K562 (cell line): ENCODE data around the gene TNFAIP8L1. TPM values are rescaled to one million over a fixed set of nuclear protein-coding genes. Genes with fewer than 3 reads are reported as not detected.

Source experiments
- E2F3 ChIP-seq: fragments of 250-450 bp; sonication (Bioruptor Pico); IDR thresholded peaks from 2 replicates; pipeline ENCODE4 v1.4.0; 2020; ENCODE audit warnings: mild to moderate bottlenecking
- E2F8 ChIP-seq: fragments of 450-650 bp; IDR thresholded peaks from 2 replicates; pipeline ENCODE4 v1.7.1; 2018; ENCODE audit warnings: mild to moderate bottlenecking, low read depth; ENCODE audit not compliant: partially characterized antibody
- GTF2A2 ChIP-seq: IDR thresholded peaks from 2 replicates; pipeline ENCODE4 v1.6.1; 2016; ENCODE audit warnings: mild to moderate bottlenecking, missing genetic modification characterization, missing compliant biosample characterization
- HMG20B ChIP-seq: fragments of 250-450 bp; sonication (Bioruptor Pico); IDR thresholded peaks from 2 replicates; pipeline ENCODE4 v1.5.0; 2021; ENCODE audit warnings: mild to moderate bottlenecking
- NRF1 ChIP-seq, 2 experiments: fragments of 450-650 bp; IDR thresholded peaks in 1 of 2; conservative IDR thresholded peaks in 1 of 2; 2 replicates each; pipeline ENCODE4 v1.6.1; 2014; ENCODE audit warnings: mild to moderate bottlenecking in 2 of 2
- RBM25 ChIP-seq: fragments of 200-400 bp; formaldehyde crosslinking; IDR thresholded peaks from 2 replicates; pipeline ENCODE4 v1.6.1; 2018; ENCODE audit warnings: low read length, low read depth, moderate library complexity; ENCODE audit not compliant: severe bottlenecking
- RBM34 ChIP-seq: fragments of 200-400 bp; formaldehyde crosslinking; IDR thresholded peaks from 2 replicates; pipeline ENCODE4 v1.6.1; 2018; ENCODE audit warnings: low read length, borderline replicate concordance; ENCODE audit not compliant: insufficient read depth
- SREBF2 ChIP-seq: sonication (generic); formaldehyde crosslinking; IDR thresholded peaks from 2 replicates; pipeline ENCODE4 v1.4.0; 2020; ENCODE audit warnings: mild to moderate bottlenecking, missing genetic modification reagents
- ZBTB5 ChIP-seq: fragments of 450-650 bp; IDR thresholded peaks from 2 replicates; pipeline ENCODE4 v1.6.1; 2017; ENCODE audit warnings: antibody characterized with exemption
- ZNF324 ChIP-seq: fragments of 250-450 bp; sonication (Bioruptor Pico); IDR thresholded peaks from 2 replicates; pipeline ENCODE4 v1.4.0; 2020; ENCODE audit warnings: mild to moderate bottlenecking
- ZNF561 ChIP-seq: fragments of 450-650 bp; formaldehyde crosslinking; conservative IDR thresholded peaks from 2 replicates; pipeline ENCODE4 v1.4.0; 2020; ENCODE audit warnings: mild to moderate bottlenecking, moderate library complexity
- polyA plus RNA-seq, 8 experiments: library from polyadenylated mRNA; depleted of rRNA in 4 of 8; stranded (reverse) in 5 of 8; unstranded in 3 of 8; fragments of >200 nt; fragmentation: Nextera tagmentation in 2 of 8; fragmentation: Illumina TruSeq in 1 of 8; extraction: Ambion mirVana in 2 of 8; extraction: Trizol in 1 of 8; gene quantifications; 2 replicates each; pipeline versions ENCODE4 v1.2.1 to v1.2.3, GENCODE V29; 2011 to 2014; ENCODE audit warnings: inconsistent platforms in 1 of 8, missing spikeins in 1 of 8
- total RNA-seq, 7 experiments: library from RNA; depleted of rRNA in 6 of 7; stranded (reverse); fragments of >200 nt in 6 of 7; fragmentation: Illumina TruSeq in 2 of 7; extraction: Trizol in 2 of 7; gene quantifications; 2 replicates each; pipeline versions ENCODE4 v1.2.1 to v1.2.3, GENCODE V29; 2011 to 2021; ENCODE audit warnings: low replicate concordance in 1 of 7
- TF ChIP-seq, protein P1 (sequence below): fragments of 450-650 bp; formaldehyde crosslinking; IDR thresholded peaks from 2 replicates; pipeline ENCODE4 v1.4.0; 2022; ENCODE audit warnings: missing genetic modification characterization
- TF ChIP-seq, protein P2 (sequence below): sonication (generic); formaldehyde crosslinking; IDR thresholded peaks from 2 replicates; pipeline ENCODE4 v1.8.0; 2022; ENCODE audit warnings: mild to moderate bottlenecking, missing genetic modification reagents
- TF ChIP-seq, protein P3 (sequence below), 2 experiments: fragments of 450-650 bp in 1 of 2; IDR thresholded peaks; 2 replicates each; pipeline ENCODE4 v1.6.1; 2011 to 2017; ENCODE audit warnings: low read depth in 2 of 2, antibody characterized with exemption in 1 of 2, borderline replicate concordance in 1 of 2, low read length in 1 of 2, mild to moderate bottlenecking in 1 of 2, mixed read lengths in 1 of 2; ENCODE audit not compliant: control insufficient read depth in 1 of 2
- TF ChIP-seq, protein P4 (sequence below): sonication (generic); formaldehyde crosslinking; IDR thresholded peaks from 2 replicates; pipeline ENCODE4 v1.8.0; 2022; ENCODE audit warnings: mild to moderate bottlenecking, missing genetic modification reagents

TNFAIP8L1 gene
- total and polyA plus RNA-seq, 9 of the 15 experiments (the other 6 are each of a cell fraction or from before 2014, with no cell fraction given) = 0.69 to 9.3 (median 4.9) TPM

GRCh38 chr19:4606921-4607678 lies 32.2 kb upstream of the TNFAIP8L1 start (continued):
- TF ChIP-seq, protein P1, sequence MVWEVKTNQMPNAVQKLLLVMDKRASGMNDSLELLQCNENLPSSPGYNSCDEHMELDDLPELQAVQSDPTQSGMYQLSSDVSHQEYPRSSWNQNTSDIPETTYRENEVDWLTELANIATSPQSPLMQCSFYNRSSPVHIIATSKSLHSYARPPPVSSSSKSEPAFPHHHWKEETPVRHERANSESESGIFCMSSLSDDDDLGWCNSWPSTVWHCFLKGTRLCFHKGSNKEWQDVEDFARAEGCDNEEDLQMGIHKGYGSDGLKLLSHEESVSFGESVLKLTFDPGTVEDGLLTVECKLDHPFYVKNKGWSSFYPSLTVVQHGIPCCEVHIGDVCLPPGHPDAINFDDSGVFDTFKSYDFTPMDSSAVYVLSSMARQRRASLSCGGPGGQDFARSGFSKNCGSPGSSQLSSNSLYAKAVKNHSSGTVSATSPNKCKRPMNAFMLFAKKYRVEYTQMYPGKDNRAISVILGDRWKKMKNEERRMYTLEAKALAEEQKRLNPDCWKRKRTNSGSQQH (CRISPR knock-in tag) = no peak
- TF ChIP-seq E2F8 (no peak), SREBF2 (no peak), E2F3 (CRISPR knock-in tag) (no peak), RBM25 (peak; percentile 73), ZNF561 (CRISPR knock-in tag) (no peak), ZNF324 (CRISPR knock-in tag) (no peak), HMG20B (CRISPR knock-in tag) (no peak), GTF2A2 (tag) (no peak), RBM34 (no peak), NRF1 (conservative IDR thresholded peaks at IDR 0.05 in 1 of 2, IDR thresholded peaks at IDR 0.05 in 1 of 2) (peak; percentile 74 to 78), ZBTB5 (no peak)
- TF ChIP-seq, protein P2, sequence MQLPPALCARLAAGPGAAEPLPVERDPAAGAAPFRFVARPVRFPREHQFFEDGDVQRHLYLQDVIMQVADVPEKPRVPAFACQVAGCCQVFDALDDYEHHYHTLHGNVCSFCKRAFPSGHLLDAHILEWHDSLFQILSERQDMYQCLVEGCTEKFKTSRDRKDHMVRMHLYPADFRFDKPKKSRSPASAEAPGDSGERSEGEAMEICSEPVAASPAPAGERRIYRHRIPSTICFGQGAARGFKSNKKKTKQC (CRISPR knock-in tag) = no peak
- TF ChIP-seq, protein P3, sequence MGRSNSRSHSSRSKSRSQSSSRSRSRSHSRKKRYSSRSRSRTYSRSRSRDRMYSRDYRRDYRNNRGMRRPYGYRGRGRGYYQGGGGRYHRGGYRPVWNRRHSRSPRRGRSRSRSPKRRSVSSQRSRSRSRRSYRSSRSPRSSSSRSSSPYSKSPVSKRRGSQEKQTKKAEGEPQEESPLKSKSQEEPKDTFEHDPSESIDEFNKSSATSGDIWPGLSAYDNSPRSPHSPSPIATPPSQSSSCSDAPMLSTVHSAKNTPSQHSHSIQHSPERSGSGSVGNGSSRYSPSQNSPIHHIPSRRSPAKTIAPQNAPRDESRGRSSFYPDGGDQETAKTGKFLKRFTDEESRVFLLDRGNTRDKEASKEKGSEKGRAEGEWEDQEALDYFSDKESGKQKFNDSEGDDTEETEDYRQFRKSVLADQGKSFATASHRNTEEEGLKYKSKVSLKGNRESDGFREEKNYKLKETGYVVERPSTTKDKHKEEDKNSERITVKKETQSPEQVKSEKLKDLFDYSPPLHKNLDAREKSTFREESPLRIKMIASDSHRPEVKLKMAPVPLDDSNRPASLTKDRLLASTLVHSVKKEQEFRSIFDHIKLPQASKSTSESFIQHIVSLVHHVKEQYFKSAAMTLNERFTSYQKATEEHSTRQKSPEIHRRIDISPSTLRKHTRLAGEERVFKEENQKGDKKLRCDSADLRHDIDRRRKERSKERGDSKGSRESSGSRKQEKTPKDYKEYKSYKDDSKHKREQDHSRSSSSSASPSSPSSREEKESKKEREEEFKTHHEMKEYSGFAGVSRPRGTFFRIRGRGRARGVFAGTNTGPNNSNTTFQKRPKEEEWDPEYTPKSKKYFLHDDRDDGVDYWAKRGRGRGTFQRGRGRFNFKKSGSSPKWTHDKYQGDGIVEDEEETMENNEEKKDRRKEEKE (IDR thresholded peaks at IDR 0.05; ENCODE audit: borderline replicate concordance in 1 of 2, control insufficient read depth in 1 of 2, low read depth in 2 of 2, low read length in 1 of 2) = no peak
- TF ChIP-seq, protein P4, sequence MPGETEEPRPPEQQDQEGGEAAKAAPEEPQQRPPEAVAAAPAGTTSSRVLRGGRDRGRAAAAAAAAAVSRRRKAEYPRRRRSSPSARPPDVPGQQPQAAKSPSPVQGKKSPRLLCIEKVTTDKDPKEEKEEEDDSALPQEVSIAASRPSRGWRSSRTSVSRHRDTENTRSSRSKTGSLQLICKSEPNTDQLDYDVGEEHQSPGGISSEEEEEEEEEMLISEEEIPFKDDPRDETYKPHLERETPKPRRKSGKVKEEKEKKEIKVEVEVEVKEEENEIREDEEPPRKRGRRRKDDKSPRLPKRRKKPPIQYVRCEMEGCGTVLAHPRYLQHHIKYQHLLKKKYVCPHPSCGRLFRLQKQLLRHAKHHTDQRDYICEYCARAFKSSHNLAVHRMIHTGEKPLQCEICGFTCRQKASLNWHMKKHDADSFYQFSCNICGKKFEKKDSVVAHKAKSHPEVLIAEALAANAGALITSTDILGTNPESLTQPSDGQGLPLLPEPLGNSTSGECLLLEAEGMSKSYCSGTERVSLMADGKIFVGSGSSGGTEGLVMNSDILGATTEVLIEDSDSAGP = no peak
